HepG2 (cell line): ENCODE data around the gene PGC. TPM values are rescaled to one million over a fixed set of nuclear protein-coding genes. Genes with fewer than 3 reads are reported as not detected.

ENCODE experiments used
- ATAC-seq: fragments of 200-7000 bp; cut with Tn5 transposase; 3 replicates; pipeline ENCODE4 v1.9.1; 2020; ENCODE audit warnings: mild to moderate bottlenecking, moderate library complexity
- BruUV-seq: library from RNA; stranded (reverse); fragments of 400-500 nt; replicated peaks from 2 replicates; lab custom pipeline; 2021; lab: Mats Ljungman, UMichigan
- CTCF ChIA-PET: fragments of 300-600 bp; formaldehyde crosslinking; extraction: SDS; loops from one replicate; lab custom pipeline; 2021; ENCODE audit warnings: low total read pairs, inconsistent platforms, low intra/inter-chr PET ratio; lab: Yijun Ruan, JAX
- POLR2A ChIA-PET: fragments of 350-600 bp; sonication (Branson Sonifier 250); formaldehyde crosslinking; loops from one replicate; lab custom pipeline; 2020; ENCODE audit warnings: antibody characterized with exemption, inconsistent platforms; lab: Yijun Ruan, JAX
- DNase-seq: peaks from one replicate; pipeline ENCODE4 v3.0.0-alpha.2; 2015; ENCODE audit warnings: low spot score
- FAIRE-seq: peaks from 3 replicates; lab custom pipeline; 2011; peaks lifted over from hg19 to GRCh38; lab: Jason Lieb, UNC
- H2AFZ ChIP-seq: one replicate; pipeline ENCODE4 v1.6.1; 2011; ENCODE audit warnings: low read length, inconsistent platforms
- H3K27ac ChIP-seq: fragments of 300-600 bp; 3 replicates; pipeline ENCODE4 v1.8.0; 2011; ENCODE audit warnings: mixed run types, mild to moderate bottlenecking, mixed read lengths, low read length, inconsistent platforms; ENCODE audit not compliant: insufficient read depth; ENCODE audit errors: extremely low read length
- H3K27me3 ChIP-seq, 2 experiments: fragments of 200-600 bp in 1 of 2; 2 replicates in 1 of 2; 3 replicates in 1 of 2; pipeline versions ENCODE4 v1.6.0 to v1.8.0; 2011; ENCODE audit warnings: low read length in 2 of 2, mild to moderate bottlenecking in 2 of 2, moderate library complexity in 2 of 2, inconsistent platforms in 1 of 2; ENCODE audit not compliant: insufficient read depth in 2 of 2, control insufficient read depth in 1 of 2
- H3K36me3 ChIP-seq, 2 experiments: fragments of 200-600 bp in 1 of 2; replicated peaks in 1 of 2; 2 replicates in 1 of 2; 3 replicates in 1 of 2; pipeline versions ENCODE4 v1.5.1 to v1.8.0; 2011; ENCODE audit warnings: low read length in 2 of 2, inconsistent platforms in 1 of 2; ENCODE audit not compliant: insufficient read depth in 2 of 2, control insufficient read depth in 1 of 2
- H3K4me1 ChIP-seq: 2 replicates; pipeline ENCODE4 v1.5.1; 2012; ENCODE audit warnings: low read length, inconsistent platforms; ENCODE audit not compliant: insufficient read depth
- H3K4me2 ChIP-seq: 2 replicates; pipeline ENCODE4 v1.6.0; 2011; ENCODE audit warnings: low read depth, low read length, inconsistent platforms
- H3K4me3 ChIP-seq, 3 experiments: fragments of 200-600 bp in 1 of 3; sonication (generic), shearing (Covaris generic) in 1 of 3; replicated peaks in 1 of 3; 2 replicates each; pipeline ENCODE4 v1.5.1; 2011 to 2016; ENCODE audit warnings: low read length in 3 of 3, inconsistent platforms in 2 of 3, low read depth in 2 of 3, mild to moderate bottlenecking in 2 of 3, control low read depth in 1 of 3, mixed read lengths in 1 of 3; ENCODE audit not compliant: insufficient read depth in 1 of 3
- H3K79me2 ChIP-seq: one replicate; pipeline ENCODE4 v1.6.1; 2011; ENCODE audit warnings: low read length, inconsistent platforms; ENCODE audit not compliant: insufficient read depth
- H3K9ac ChIP-seq: 2 replicates; pipeline ENCODE4 v1.6.0; 2011; ENCODE audit warnings: mild to moderate bottlenecking, low read depth, low read length, inconsistent platforms; ENCODE audit not compliant: insufficient read depth
- H3K9me3 ChIP-seq: 2 replicates; pipeline ENCODE4 v1.5.1; 2012; ENCODE audit warnings: mild to moderate bottlenecking, low read length
- H4K20me1 ChIP-seq: 2 replicates; pipeline ENCODE4 v1.6.0; 2011; ENCODE audit warnings: inconsistent platforms, mild to moderate bottlenecking, low read length, moderate library complexity; ENCODE audit not compliant: insufficient read depth
- LCORL ChIP-seq, 2 experiments: fragments of 450-650 bp in 1 of 2; sonication (generic) in 1 of 2; formaldehyde crosslinking in 1 of 2; IDR thresholded peaks; 2 replicates each; pipeline versions ENCODE4 v1.5.0 to v1.6.1; 2017 to 2020; ENCODE audit warnings: antibody characterized with exemption in 1 of 2, missing genetic modification reagents in 1 of 2
- MED13 ChIP-seq: sonication (generic); formaldehyde crosslinking; IDR thresholded peaks from 2 replicates; pipeline ENCODE4 v1.5.0; 2020; ENCODE audit warnings: missing genetic modification reagents
- MXI1 ChIP-seq: IDR thresholded peaks from 3 replicates; pipeline ENCODE4 v1.6.1; 2012; ENCODE audit warnings: low read depth, low read length, inconsistent platforms, borderline replicate concordance
- ZFAT ChIP-seq: sonication (generic); formaldehyde crosslinking; conservative IDR thresholded peaks from 2 replicates; pipeline ENCODE4 v1.8.1; 2023; ENCODE audit warnings: missing genetic modification reagents, inconsistent platforms
- ZNF44 ChIP-seq: sonication (generic); formaldehyde crosslinking; IDR thresholded peaks from 2 replicates; pipeline ENCODE4 v1.5.1; 2020; ENCODE audit warnings: mild to moderate bottlenecking, missing genetic modification reagents
- ZNF547 ChIP-seq: sonication (generic); formaldehyde crosslinking; IDR thresholded peaks from 2 replicates; pipeline ENCODE4 v1.5.1; 2020; ENCODE audit warnings: mild to moderate bottlenecking, missing genetic modification reagents
- ZNF614 ChIP-seq: IDR thresholded peaks from 2 replicates; pipeline ENCODE4 v1.6.1; 2018; ENCODE audit warnings: missing biosample characterization, missing genetic modification reagents, inconsistent platforms, borderline replicate concordance
- WGBS: methylation state at CpG from one replicate; pipeline ENCODE4 v1.1.6; 2017; ENCODE audit warnings: low lambda C conversion rate; 5-methylcytosine and 5-hydroxymethylcytosine counted together
- in situ Hi-C: cut with HindIII; loops from 2 replicates; pipeline ENCODE4 v1.10.0; 2017; ENCODE audit warnings: low pct_unique_long_range_greater_than_20kb; ENCODE audit not compliant: extremely low pct_ligation_motif_present
- intact Hi-C: fragments of 100-400 bp; cut with micrococcal nuclease; formaldehyde crosslinking; loops from one replicate; pipeline ENCODE4 v1.10.0; 2022; ENCODE audit not compliant: unreplicated experiment
- polyA plus RNA-seq, 8 experiments: library from polyadenylated mRNA; depleted of rRNA in 3 of 8; stranded (reverse) in 7 of 8; unstranded in 1 of 8; fragments of >200 nt; fragmentation: Illumina TruSeq in 4 of 8; extraction: Trizol in 4 of 8; gene quantifications; 2 replicates each; pipeline versions ENCODE4 v1.2.1 to v1.2.3, GENCODE V29; 2011 to 2016; ENCODE audit warnings: low read depth in 4 of 8, missing spikeins in 1 of 8, mixed read lengths in 1 of 8; ENCODE audit not compliant: insufficient read depth in 1 of 8
- total RNA-seq, 5 experiments: library from RNA; depleted of rRNA; stranded (reverse); fragments of >200 nt; fragmentation: Illumina TruSeq; extraction: Trizol; gene quantifications; 2 replicates each; pipeline ENCODE4 v1.2.3, GENCODE V29; 2016; ENCODE audit warnings: low read depth in 1 of 5
- TF ChIP-seq, protein P1 (sequence below): sonication (generic); formaldehyde crosslinking; IDR thresholded peaks from 2 replicates; pipeline ENCODE4 v1.5.1; 2020; ENCODE audit warnings: mild to moderate bottlenecking, missing genetic modification reagents, moderate library complexity
- TF ChIP-seq, protein P2 (sequence below): sonication (generic); formaldehyde crosslinking; IDR thresholded peaks from 2 replicates; pipeline ENCODE4 v1.4.0; 2020; ENCODE audit warnings: missing genetic modification reagents

PGC gene
- total and polyA plus RNA-seq, 2 of the 13 experiments (the other 11 are each of a cell fraction or from before 2014, with no cell fraction given), result 426 to 502 TPM

DNA sequence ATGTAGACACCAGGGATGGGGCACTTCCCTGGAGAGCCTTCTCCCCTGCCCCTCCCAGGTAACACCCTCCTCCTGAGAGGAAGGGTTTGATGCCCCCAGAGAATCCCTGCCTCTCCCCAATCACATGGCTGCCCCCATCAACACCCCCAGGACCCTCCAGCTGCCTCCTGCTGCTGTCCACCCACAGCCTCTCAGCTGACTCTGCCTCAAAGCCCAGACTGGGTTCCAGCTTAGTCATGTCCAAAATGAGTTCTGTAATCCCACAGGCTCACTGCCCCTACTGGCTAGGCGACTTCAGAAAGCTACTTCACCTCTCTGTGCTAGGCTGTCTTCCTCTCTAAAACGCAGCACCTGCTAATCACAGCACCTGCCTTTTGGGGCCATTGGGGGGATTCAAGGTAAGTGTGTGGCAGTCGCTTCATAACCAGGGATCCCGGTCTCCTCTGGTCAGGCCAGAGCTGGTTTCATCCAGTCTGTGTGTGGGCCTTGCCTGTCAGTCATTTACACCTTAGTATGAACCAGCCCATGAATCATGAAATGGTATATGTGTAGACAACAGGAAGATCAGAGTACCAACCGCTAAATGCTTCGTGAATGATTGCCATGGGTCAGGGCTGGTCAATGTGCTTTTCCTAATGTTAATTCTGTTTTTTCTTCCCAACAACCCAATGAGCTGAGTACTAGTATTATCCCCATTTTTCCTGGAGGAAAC is 52.2 kb downstream of the PGC start:
- no peak overlapping the region for H2AFZ ChIP-seq
- no peak overlapping the region for H3K27ac ChIP-seq
- no peak overlapping the region for H3K4me3 ChIP-seq
- no peaks in the 10 kb centered on the region for H4K20me1 ChIP-seq
- peak; percentile 41 for ATAC-seq
- H3K36me3 ChIP-seq, result peaks cover 0 to 8% of the 10 kb centered on the region in 2 experiments; a peak in 2 of 5 replicates
- 75% methylated on average over 6 of the region's 6 CpGs for WGBS
- H3K27me3 ChIP-seq, result no peaks in the 10 kb centered on the region
- CTCF ChIA-PET, result no interaction called here
- peaks cover 11% of the 10 kb centered on the region; the same call in 1 of the 2 replicates for H3K4me1 ChIP-seq
- no peak overlapping the region for H3K4me2 ChIP-seq
- in situ Hi-C loops, result no loop called here
- FAIRE-seq, result no peak
- H3K9me3 ChIP-seq, result no peaks in the 10 kb centered on the region
- no peaks in the 10 kb centered on the region for H3K79me2 ChIP-seq
- intact Hi-C loops, result no loop called here
- TF ChIP-seq, protein P1, sequence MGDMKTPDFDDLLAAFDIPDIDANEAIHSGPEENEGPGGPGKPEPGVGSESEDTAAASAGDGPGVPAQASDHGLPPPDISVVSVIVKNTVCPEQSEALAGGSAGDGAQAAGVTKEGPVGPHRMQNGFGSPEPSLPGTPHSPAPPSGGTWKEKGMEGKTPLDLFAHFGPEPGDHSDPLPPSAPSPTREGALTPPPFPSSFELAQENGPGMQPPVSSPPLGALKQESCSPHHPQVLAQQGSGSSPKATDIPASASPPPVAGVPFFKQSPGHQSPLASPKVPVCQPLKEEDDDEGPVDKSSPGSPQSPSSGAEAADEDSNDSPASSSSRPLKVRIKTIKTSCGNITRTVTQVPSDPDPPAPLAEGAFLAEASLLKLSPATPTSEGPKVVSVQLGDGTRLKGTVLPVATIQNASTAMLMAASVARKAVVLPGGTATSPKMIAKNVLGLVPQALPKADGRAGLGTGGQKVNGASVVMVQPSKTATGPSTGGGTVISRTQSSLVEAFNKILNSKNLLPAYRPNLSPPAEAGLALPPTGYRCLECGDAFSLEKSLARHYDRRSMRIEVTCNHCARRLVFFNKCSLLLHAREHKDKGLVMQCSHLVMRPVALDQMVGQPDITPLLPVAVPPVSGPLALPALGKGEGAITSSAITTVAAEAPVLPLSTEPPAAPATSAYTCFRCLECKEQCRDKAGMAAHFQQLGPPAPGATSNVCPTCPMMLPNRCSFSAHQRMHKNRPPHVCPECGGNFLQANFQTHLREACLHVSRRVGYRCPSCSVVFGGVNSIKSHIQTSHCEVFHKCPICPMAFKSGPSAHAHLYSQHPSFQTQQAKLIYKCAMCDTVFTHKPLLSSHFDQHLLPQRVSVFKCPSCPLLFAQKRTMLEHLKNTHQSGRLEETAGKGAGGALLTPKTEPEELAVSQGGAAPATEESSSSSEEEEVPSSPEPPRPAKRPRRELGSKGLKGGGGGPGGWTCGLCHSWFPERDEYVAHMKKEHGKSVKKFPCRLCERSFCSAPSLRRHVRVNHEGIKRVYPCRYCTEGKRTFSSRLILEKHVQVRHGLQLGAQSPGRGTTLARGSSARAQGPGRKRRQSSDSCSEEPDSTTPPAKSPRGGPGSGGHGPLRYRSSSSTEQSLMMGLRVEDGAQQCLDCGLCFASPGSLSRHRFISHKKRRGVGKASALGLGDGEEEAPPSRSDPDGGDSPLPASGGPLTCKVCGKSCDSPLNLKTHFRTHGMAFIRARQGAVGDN (CRISPR knock-in tag), result no peak
- no peak for TF ChIP-seq LCORL (IDR thresholded peaks at IDR 0.05)
- TF ChIP-seq LCORL (CRISPR knock-in tag; IDR thresholded peaks at IDR 0.05), result no peak
- TF ChIP-seq ZFAT, result no peak
- no peak for TF ChIP-seq ZNF614
- no peak for TF ChIP-seq ZNF547 (CRISPR knock-in tag)
- TF ChIP-seq ZNF44 (CRISPR knock-in tag), result no peak
- TF ChIP-seq MED13 (CRISPR knock-in tag), result no peak
- no peak for TF ChIP-seq MXI1
- TF ChIP-seq, protein P2, sequence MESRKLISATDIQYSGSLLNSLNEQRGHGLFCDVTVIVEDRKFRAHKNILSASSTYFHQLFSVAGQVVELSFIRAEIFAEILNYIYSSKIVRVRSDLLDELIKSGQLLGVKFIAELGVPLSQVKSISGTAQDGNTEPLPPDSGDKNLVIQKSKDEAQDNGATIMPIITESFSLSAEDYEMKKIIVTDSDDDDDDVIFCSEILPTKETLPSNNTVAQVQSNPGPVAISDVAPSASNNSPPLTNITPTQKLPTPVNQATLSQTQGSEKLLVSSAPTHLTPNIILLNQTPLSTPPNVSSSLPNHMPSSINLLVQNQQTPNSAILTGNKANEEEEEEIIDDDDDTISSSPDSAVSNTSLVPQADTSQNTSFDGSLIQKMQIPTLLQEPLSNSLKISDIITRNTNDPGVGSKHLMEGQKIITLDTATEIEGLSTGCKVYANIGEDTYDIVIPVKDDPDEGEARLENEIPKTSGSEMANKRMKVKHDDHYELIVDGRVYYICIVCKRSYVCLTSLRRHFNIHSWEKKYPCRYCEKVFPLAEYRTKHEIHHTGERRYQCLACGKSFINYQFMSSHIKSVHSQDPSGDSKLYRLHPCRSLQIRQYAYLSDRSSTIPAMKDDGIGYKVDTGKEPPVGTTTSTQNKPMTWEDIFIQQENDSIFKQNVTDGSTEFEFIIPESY (CRISPR knock-in tag), result peak; percentile 73; the same call in 1 of the 2 replicates
- no TSS peak for BruUV-seq
- POLR2A ChIA-PET, result no interaction called here
- no peak for DNase-seq
- H3K9ac ChIP-seq, result no peak overlapping the region
